PC-3 (cell line): Measurements from ENCODE around the gene AJUBA. TPM values are rescaled to one million over a fixed set of nuclear protein-coding genes. Genes with fewer than 3 reads are reported as not detected.

ENCODE experiments used
- ATAC-seq: fragments of 200-7000 bp; cut with Tn5 transposase; 2 replicates; pipeline ENCODE4 v1.9.1; 2020; ENCODE audit warnings: mild to moderate bottlenecking, moderate library complexity
- BruUV-seq: library from RNA; stranded (reverse); fragments of 400-500 nt; replicated peaks from 2 replicates; lab custom pipeline; 2021; lab: Mats Ljungman, UMichigan
- CTCF ChIA-PET: fragments of 300-600 bp; sonication (Branson Sonifier 250); formaldehyde crosslinking; loops from one replicate; lab custom pipeline; 2022; ENCODE audit warnings: antibody characterized with exemption; lab: Charles Lee
- POLR2A ChIA-PET: fragments of 300-600 bp; sonication (Branson Sonifier 250); formaldehyde crosslinking; loops from one replicate; lab custom pipeline; 2022; ENCODE audit warnings: antibody characterized with exemption; ENCODE audit not compliant: unreplicated experiment; lab: Charles Lee
- DNase-seq: peaks from one replicate; pipeline ENCODE4 v3.0.0-alpha.2; 2015
- H2AFZ ChIP-seq: fragments of 300-600 bp; sonication (generic); 2 replicates; pipeline ENCODE4 v1.6.0; 2016; ENCODE audit warnings: antibody characterized with exemption, low read length
- H3F3A ChIP-seq: fragments of 300-600 bp; sonication (generic); one replicate; pipeline ENCODE4 v1.6.0; 2017; ENCODE audit warnings: antibody characterized with exemption, low read length, control low read depth, mild to moderate bottlenecking; ENCODE audit not compliant: unreplicated experiment
- H3K27ac ChIP-seq: fragments of 300-600 bp; sonication (generic); 2 replicates; pipeline ENCODE4 v1.5.1; 2016; ENCODE audit warnings: mild to moderate bottlenecking, low read length
- H3K27me3 ChIP-seq: fragments of 300-600 bp; sonication (generic); 2 replicates; pipeline ENCODE4 v1.6.1; 2016; ENCODE audit warnings: low read length, mixed read lengths
- H3K36me3 ChIP-seq: fragments of 300-600 bp; sonication (generic); 2 replicates; pipeline ENCODE4 v1.6.1; 2016; ENCODE audit warnings: low read depth, mixed run types, low read length, mixed read lengths
- H3K4me1 ChIP-seq: fragments of 300-600 bp; sonication (generic); 2 replicates; pipeline ENCODE4 v1.5.1; 2016; ENCODE audit warnings: low read length; ENCODE audit not compliant: insufficient read depth
- H3K4me2 ChIP-seq: fragments of 300-600 bp; sonication (generic); 2 replicates; pipeline ENCODE4 v1.6.0; 2016; ENCODE audit warnings: low read length
- H3K4me3 ChIP-seq: fragments of 300-600 bp; sonication (generic); 2 replicates; pipeline ENCODE4 v1.5.1; 2016; ENCODE audit warnings: mild to moderate bottlenecking, low read length, mixed read lengths
- H3K79me2 ChIP-seq: fragments of 300-600 bp; sonication (generic); 2 replicates; pipeline ENCODE4 v1.6.1; 2017; ENCODE audit warnings: low read length, mixed read lengths
- H3K9ac ChIP-seq: fragments of 300-600 bp; sonication (generic); 2 replicates; pipeline ENCODE4 v1.6.0; 2016; ENCODE audit warnings: mild to moderate bottlenecking, low read length
- H3K9me2 ChIP-seq: fragments of 300-600 bp; sonication (generic); replicated peaks from 2 replicates; pipeline ENCODE4 v1.6.1; 2016; ENCODE audit warnings: mixed run types, low read length, mixed read lengths
- H3K9me3 ChIP-seq: fragments of 300-600 bp; sonication (generic); 2 replicates; pipeline ENCODE4 v1.6.1; 2016; ENCODE audit warnings: low read length, mixed read lengths
- H4K20me1 ChIP-seq: fragments of 300-600 bp; sonication (generic); 2 replicates; pipeline ENCODE4 v1.6.1; 2016; ENCODE audit warnings: low read length, mixed read lengths
- EZH2 ChIP-seq: fragments of 300-600 bp; sonication (generic); IDR thresholded peaks from one replicate; pipeline ENCODE4 v1.6.1; 2017; ENCODE audit warnings: antibody characterized with exemption, mild to moderate bottlenecking, low read length; ENCODE audit not compliant: unreplicated experiment
- EZH2phosphoT487 ChIP-seq: fragments of 300-600 bp; sonication (generic); IDR thresholded peaks from 2 replicates; pipeline ENCODE4 v1.6.1; 2018; ENCODE audit warnings: mild to moderate bottlenecking, antibody characterized with exemption, low read length, borderline replicate concordance
- intact Hi-C: fragments of 100-400 bp; cut with micrococcal nuclease; formaldehyde crosslinking; loops from 2 replicates; pipeline ENCODE4 v1.9.0; 2023
- total RNA-seq: library from RNA; depleted of rRNA; stranded (reverse); fragments of >200 nt; gene quantifications from 2 replicates; pipeline ENCODE4 v1.2.3, GENCODE V29; 2014
- TF ChIP-seq, protein P1 (sequence below): fragments of 300-600 bp; sonication (generic); conservative IDR thresholded peaks from 2 replicates; pipeline ENCODE4 v1.5.1; 2017; ENCODE audit warnings: antibody characterized with exemption, low read depth, mild to moderate bottlenecking, low read length

AJUBA gene
- total RNA-seq, 1 experiment from 2014 or later = 81.1 TPM

- CTCF ChIA-PET = no interaction called here
- Histone ChIP-seq H3K9me2 (no peaks in the 10 kb centered on the region), H3K4me2 (peak overlapping the region; percentile 85), H3K4me3 (peak overlapping the region; percentile 80), H3K9ac (peak overlapping the region; percentile 41), H3K9me3 (no peaks in the 10 kb centered on the region), H3K27me3 (no peaks in the 10 kb centered on the region), H3K79me2 (peaks cover 77% of the 10 kb centered on the region), H2AFZ (peak overlapping the region; percentile 6), H3K27ac (peak overlapping the region; percentile 78), H4K20me1 (no peaks in the 10 kb centered on the region), H3K36me3 (peaks cover 5% of the 10 kb centered on the region; the same call in 1 of the 2 replicates), H3F3A (peaks cover 4% of the 10 kb centered on the region), H3K4me1 (peaks cover 44% of the 10 kb centered on the region)
- POLR2A ChIA-PET = no interaction called here
- TF ChIP-seq EZH2 = no peak
- TF ChIP-seq EZH2phosphoT487 = no peak
- TF ChIP-seq, protein P1, sequence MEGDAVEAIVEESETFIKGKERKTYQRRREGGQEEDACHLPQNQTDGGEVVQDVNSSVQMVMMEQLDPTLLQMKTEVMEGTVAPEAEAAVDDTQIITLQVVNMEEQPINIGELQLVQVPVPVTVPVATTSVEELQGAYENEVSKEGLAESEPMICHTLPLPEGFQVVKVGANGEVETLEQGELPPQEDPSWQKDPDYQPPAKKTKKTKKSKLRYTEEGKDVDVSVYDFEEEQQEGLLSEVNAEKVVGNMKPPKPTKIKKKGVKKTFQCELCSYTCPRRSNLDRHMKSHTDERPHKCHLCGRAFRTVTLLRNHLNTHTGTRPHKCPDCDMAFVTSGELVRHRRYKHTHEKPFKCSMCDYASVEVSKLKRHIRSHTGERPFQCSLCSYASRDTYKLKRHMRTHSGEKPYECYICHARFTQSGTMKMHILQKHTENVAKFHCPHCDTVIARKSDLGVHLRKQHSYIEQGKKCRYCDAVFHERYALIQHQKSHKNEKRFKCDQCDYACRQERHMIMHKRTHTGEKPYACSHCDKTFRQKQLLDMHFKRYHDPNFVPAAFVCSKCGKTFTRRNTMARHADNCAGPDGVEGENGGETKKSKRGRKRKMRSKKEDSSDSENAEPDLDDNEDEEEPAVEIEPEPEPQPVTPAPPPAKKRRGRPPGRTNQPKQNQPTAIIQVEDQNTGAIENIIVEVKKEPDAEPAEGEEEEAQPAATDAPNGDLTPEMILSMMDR = no peak
- no peak for DNase-seq
- intact Hi-C loops = loop anchor here (10.0 kb wide), 2 partner anchors 205 to 325 kb away; partner anchors contain the start of genes BCL2L2, PPP1R3E and SLC7A8
- BruUV-seq = TSS peak; percentile 37
- no peak for ATAC-seq
Measured at GRCh38 chr14:22979748-22980392, 2.5 kb downstream of the AJUBA start.

DNA sequence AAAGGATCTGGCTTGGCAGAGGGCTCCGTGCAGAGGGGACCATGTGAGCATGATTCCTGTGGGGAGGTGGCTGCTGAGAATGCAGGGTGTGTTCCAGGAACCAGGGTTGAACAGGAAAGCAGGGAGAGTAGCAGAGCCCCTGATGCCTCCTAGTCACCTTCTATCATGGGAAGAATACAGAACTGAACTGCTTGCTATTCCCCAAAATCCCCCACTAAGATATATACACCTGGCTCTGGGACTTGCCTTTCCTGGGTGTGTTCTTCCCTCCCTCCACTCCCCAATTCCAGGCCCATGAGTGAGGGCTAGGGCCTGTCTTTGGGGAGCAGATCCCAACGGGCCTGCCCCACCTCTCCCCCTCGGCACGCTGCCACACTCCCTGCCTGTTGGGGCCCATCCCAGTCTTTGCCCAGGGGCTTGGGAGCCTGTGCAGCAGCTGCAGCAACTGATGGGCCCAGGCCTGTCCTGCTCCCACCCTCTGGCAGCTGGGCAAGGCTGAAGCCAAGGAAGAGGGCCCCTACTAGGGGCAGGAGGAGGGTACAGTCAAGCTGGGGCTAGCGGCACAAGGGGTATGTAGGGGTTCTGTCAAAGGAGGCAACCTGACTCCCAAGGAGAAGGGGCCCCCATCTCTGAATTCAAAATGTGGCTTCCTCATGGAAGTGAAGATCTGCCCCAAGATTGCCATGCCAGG is 3.2 kb downstream of the AJUBA start:
- H3K4me1 ChIP-seq = peaks cover 46% of the 10 kb centered on the region

More for the DNA sequence above, 3.2 kb downstream of the AJUBA start:
- CTCF ChIA-PET = no interaction called here
- Histone ChIP-seq H3K4me3 (peak overlapping the region; percentile 80), H3F3A (peaks cover 4% of the 10 kb centered on the region), H3K27me3 (no peaks in the 10 kb centered on the region), H3K4me2 (peak overlapping the region; percentile 85), H4K20me1 (no peaks in the 10 kb centered on the region), H3K9ac (peak overlapping the region; percentile 41; the same call in 1 of the 2 replicates), H3K9me3 (no peaks in the 10 kb centered on the region), H3K79me2 (peaks cover 78% of the 10 kb centered on the region), H2AFZ (no peak overlapping the region), H3K27ac (peak overlapping the region; percentile 78), H3K36me3 (peaks cover 11% of the 10 kb centered on the region; the same call in 1 of the 2 replicates), H3K9me2 (no peaks in the 10 kb centered on the region)
- intact Hi-C loops = loop anchor here (10.0 kb wide), 1 partner anchor 326 kb away; the partner anchor contains the start of genes BCL2L2 and PPP1R3E
- ATAC-seq (peak; percentile 1; the same call in 1 of the 2 replicates), DNase-seq (peak; percentile 32)
- BruUV-seq = no TSS peak
- no peak for TF ChIP-seq EZH2phosphoT487
- TF ChIP-seq, protein P1 = no peak
- no peak for TF ChIP-seq EZH2
- POLR2A ChIA-PET = no interaction called here
